Endothelial cell of umbilical vein (primary cell): ENCODE data around the gene MYRFL.

ENCODE experiments used
- EZH2 ChIP-seq: IDR thresholded peaks from 2 replicates; pipeline ENCODE4 v1.6.1; 2012; ENCODE audit warnings: borderline replicate concordance, low read depth, mild to moderate bottlenecking, moderate library complexity, low read length, inconsistent platforms; ENCODE audit not compliant: severe bottlenecking
- JUN ChIP-seq: IDR thresholded peaks from 2 replicates; pipeline ENCODE4 v1.6.1; 2011; ENCODE audit warnings: borderline replicate concordance, low read depth; ENCODE audit not compliant: insufficient read length, insufficient read depth
- POLR2A ChIP-seq: IDR thresholded peaks from 2 replicates; pipeline ENCODE4 v1.6.1; 2012; ENCODE audit warnings: low read depth, mild to moderate bottlenecking, control low read depth, low read length
- POLR2AphosphoS5 ChIP-seq: IDR thresholded peaks from 2 replicates; pipeline ENCODE4 v1.6.1; 2012; ENCODE audit warnings: low read depth, mild to moderate bottlenecking, control low read depth, low read length, moderate library complexity; ENCODE audit not compliant: insufficient read depth
- TF ChIP-seq, protein P1 (sequence below), 2 donors: IDR thresholded peaks; 1 replicate in 1 of 2; 2 replicates in 1 of 2; pipeline ENCODE4 v1.5.1; 2011; ENCODE audit warnings: low read length in 2 of 2, mild to moderate bottlenecking in 2 of 2, moderate library complexity in 2 of 2, control low read depth in 1 of 2, inconsistent platforms in 1 of 2, low read depth in 1 of 2; ENCODE audit not compliant: insufficient read depth in 1 of 2; ENCODE audit errors: extremely low read depth in 1 of 2
- TF ChIP-seq, protein P2 (sequence below): IDR thresholded peaks from 2 replicates; pipeline ENCODE4 v1.6.1; 2011; ENCODE audit not compliant: insufficient read depth, insufficient read length

GRCh38 chr12:69966409-69966808 is 141.4 kb downstream of the MYRFL start:
- TF ChIP-seq, protein P1, sequence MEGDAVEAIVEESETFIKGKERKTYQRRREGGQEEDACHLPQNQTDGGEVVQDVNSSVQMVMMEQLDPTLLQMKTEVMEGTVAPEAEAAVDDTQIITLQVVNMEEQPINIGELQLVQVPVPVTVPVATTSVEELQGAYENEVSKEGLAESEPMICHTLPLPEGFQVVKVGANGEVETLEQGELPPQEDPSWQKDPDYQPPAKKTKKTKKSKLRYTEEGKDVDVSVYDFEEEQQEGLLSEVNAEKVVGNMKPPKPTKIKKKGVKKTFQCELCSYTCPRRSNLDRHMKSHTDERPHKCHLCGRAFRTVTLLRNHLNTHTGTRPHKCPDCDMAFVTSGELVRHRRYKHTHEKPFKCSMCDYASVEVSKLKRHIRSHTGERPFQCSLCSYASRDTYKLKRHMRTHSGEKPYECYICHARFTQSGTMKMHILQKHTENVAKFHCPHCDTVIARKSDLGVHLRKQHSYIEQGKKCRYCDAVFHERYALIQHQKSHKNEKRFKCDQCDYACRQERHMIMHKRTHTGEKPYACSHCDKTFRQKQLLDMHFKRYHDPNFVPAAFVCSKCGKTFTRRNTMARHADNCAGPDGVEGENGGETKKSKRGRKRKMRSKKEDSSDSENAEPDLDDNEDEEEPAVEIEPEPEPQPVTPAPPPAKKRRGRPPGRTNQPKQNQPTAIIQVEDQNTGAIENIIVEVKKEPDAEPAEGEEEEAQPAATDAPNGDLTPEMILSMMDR (IDR thresholded peaks at IDR 0.05; ENCODE audit: extremely low read depth in 1 of 2, insufficient read depth in 1 of 2, low read depth in 1 of 2, low read length in 2 of 2): no peak
- TF ChIP-seq POLR2A: no peak
- no peak for TF ChIP-seq POLR2AphosphoS5
- TF ChIP-seq, protein P2, sequence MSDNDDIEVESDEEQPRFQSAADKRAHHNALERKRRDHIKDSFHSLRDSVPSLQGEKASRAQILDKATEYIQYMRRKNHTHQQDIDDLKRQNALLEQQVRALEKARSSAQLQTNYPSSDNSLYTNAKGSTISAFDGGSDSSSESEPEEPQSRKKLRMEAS: no peak
- no peak for TF ChIP-seq EZH2
- TF ChIP-seq JUN: no peak
